ENCODE data around the gene VAV2. TPM values are rescaled to one million over a fixed set of nuclear protein-coding genes. Genes with fewer than 3 reads are reported as not detected.

VAV2 gene
- total and polyA plus RNA-seq, 9 of the 15 experiments (the other 6 are each of a cell fraction or from before 2014, with no cell fraction given), result 0.01 to 2.7 (median 1.0) TPM; not detected in 1

GRCh38 chr9:133920471-133920870 is 71.7 kb downstream of the VAV2 start (continued):
- TF ChIP-seq BCLAF1 (IDR thresholded peaks at IDR 0.05; ENCODE audit: borderline replicate concordance in 1 of 2, control insufficient read depth in 1 of 2, low read depth in 2 of 2, low read length in 1 of 2), result no peak

- H3K4me2 ChIP-seq (ENCODE audit: insufficient read depth, low read length), result no peak overlapping the region
- peaks cover 0 to 57% of the 10 kb centered on the region in 2 experiments; a peak in 3 of 5 replicates for H3K27me3 ChIP-seq (ENCODE audit: control insufficient read depth in 2 of 2, insufficient read depth in 2 of 2, low read length in 2 of 2)
- TF ChIP-seq CBX8 (IDR thresholded peaks at IDR 0.05; ENCODE audit: borderline replicate concordance, extremely low read depth, low read depth, low read length, poor library complexity, severe bottlenecking), result no peak
- no peak for TF ChIP-seq BRF1 (IDR thresholded peaks at IDR 0.05; ENCODE audit: borderline replicate concordance, extremely low read depth, insufficient read length)
- no peak for TF ChIP-seq TARDBP (IDR thresholded peaks at IDR 0.05)
- no peaks in the 10 kb centered on the region for H3K79me2 ChIP-seq (ENCODE audit: control insufficient read depth, insufficient read depth, low read length)
- no peaks in the 10 kb centered on the region for H3K9me1 ChIP-seq (ENCODE audit: control insufficient read depth, insufficient read depth, low read length)
- ChIA-PET POLR2A (interaction anchor here (1.2 kb wide), 1 partner anchor 34 kb away, joined by 3 read pairs; no protein-coding TSS in a partner anchor), CTCF (ENCODE audit: low intra/inter-chr PET ratio) (no interaction called here)
- peaks cover 8% of the 10 kb centered on the region for H4K20me1 ChIP-seq (replicated peaks; ENCODE audit: control insufficient read depth, insufficient read depth, low read length)
- DNase-seq (ENCODE audit: extremely low read depth in 1 of 4, low spot score in 3 of 4) (no peak), ATAC-seq (no peak), FAIRE-seq (no peak)
- H3K36me3 ChIP-seq (ENCODE audit: control insufficient read depth, insufficient read depth, low read length), result no peaks in the 10 kb centered on the region
- WGBS (ENCODE audit: insufficient coverage, low coverage, missing lambda C conversion rate), result 10% methylated on average over 21 of the region's 27 CpGs
- H3K4me3 ChIP-seq, result no peak overlapping the region
- in situ Hi-C loops (cut with MboI), result no loop called here
- no peak overlapping the region for H3K9ac ChIP-seq (ENCODE audit: insufficient read depth in 1 of 2, low read depth in 2 of 2, low read length in 2 of 2)
- BruUV-seq (replicated peaks), result no TSS peak
- no peak overlapping the region for H2AFZ ChIP-seq (ENCODE audit: low read depth, low read length)
- H3K4me1 ChIP-seq (replicated peaks in 1 of 2; ENCODE audit: control insufficient read depth in 2 of 2, insufficient read depth in 2 of 2, low read length in 2 of 2), result no peaks in the 10 kb centered on the region; a peak in 1 of 5 replicates
- intact Hi-C loops (cut with micrococcal nuclease), result no loop called here
- no peak overlapping the region for H3K27ac ChIP-seq (ENCODE audit: extremely low read depth, low read depth, low read length)
- H3K9me3 ChIP-seq (replicated peaks; ENCODE audit: control insufficient read depth, insufficient read depth, low read depth, low read length), result no peaks in the 10 kb centered on the region; the same call in 1 of the 2 replicates
Observed at GRCh38 chr9:133919253-133920115, 72.6 kb downstream of the VAV2 start.

Data from K562 (cell line).